Pancreas (tissue), 10 donors: ENCODE measurements around the gene TTLL6. TPM values are rescaled to one million over a fixed set of nuclear protein-coding genes. Genes with fewer than 3 reads are reported as not detected.

Source experiments
- ATAC-seq, 4 donors: fragments of 200-7000 bp; cut with Tn5 transposase; one replicate each; pipeline versions ENCODE4 v1.8.0 to v1.9.1; 2020; ENCODE audit warnings: mild to moderate bottlenecking in 4 of 4, moderate library complexity in 4 of 4
- DNase-seq, 6 donors: peaks; one replicate each; pipeline ENCODE4 v3.0.0-alpha.2; 2020
- FAIRE-seq: peaks from 2 replicates; lab custom pipeline; 2012; peaks lifted over from hg19 to GRCh38; lab: Jason Lieb, UNC
- H3K27ac ChIP-seq, 4 donors: fragments of 200-600 bp; sonication (generic); 1 replicate in 3 of 4; 2 replicates in 1 of 4; pipeline versions ENCODE4 v1.5.0 to v1.8.0; 2020
- H3K27me3 ChIP-seq, 4 donors: fragments of 200-600 bp; one replicate each; pipeline ENCODE4 v1.8.0; 2021
- H3K36me3 ChIP-seq, 3 donors: fragments of 200-600 bp; sonication (generic) in 1 of 3; one replicate each; pipeline versions ENCODE4 v1.5.0 to v1.8.0; 2020 to 2021
- H3K4me1 ChIP-seq, 3 donors: fragments of 200-600 bp; one replicate each; pipeline ENCODE4 v1.8.0; 2021
- H3K4me3 ChIP-seq, 4 donors: fragments of 200-600 bp; sonication (generic) in 2 of 4; one replicate each; pipeline versions ENCODE4 v1.5.0 to v1.8.0; 2020 to 2021
- H3K9me3 ChIP-seq, 4 donors: fragments of 200-600 bp; one replicate each; pipeline ENCODE4 v1.8.0; 2021
- CTCF ChIP-seq, 4 donors: fragments of 200-600 bp; sonication (generic) in 3 of 4; IDR thresholded peaks; one replicate each; pipeline versions ENCODE4 v1.5.0 to v1.8.0; 2021; ENCODE audit warnings: antibody characterized with exemption in 4 of 4
- WGBS, 2 donors: extraction: QIAGEN DNeasy Blood & Tissue Kit; methylation state at CpG; one replicate each; pipeline ENCODE4 v1.1.7; 2013; 5-methylcytosine and 5-hydroxymethylcytosine counted together
- intact Hi-C, 3 donors: fragments of 100-400 bp; cut with DNase I; formaldehyde crosslinking; loops; one replicate each; pipeline versions ENCODE4 v1.11.1 to v1.14.2; 2022
- polyA plus RNA-seq, 2 donors: library from polyadenylated mRNA; stranded (reverse); fragments of 200-250 nt; gene quantifications; one replicate each; pipeline ENCODE4 v1.2.3, GENCODE V29; 2013
- total RNA-seq, 6 donors: library from RNA; stranded (reverse); fragmentation: NEBNext Ultra II Directional in 4 of 6; extraction: Animal tissue kit (Norgen Biotek cat#: 25700) in 4 of 6; gene quantifications; one replicate each; pipeline versions ENCODE4 v1.2.1 to v1.2.4, GENCODE V29; 2021 to 2023
- donor health status: healthy with polysubstance abuse.
- donor health status: DM: no; HTN: no; CAD: no; lungs with moderate emphysema.
- donor health status: DM: no; HTN: no; CAD: no.
- donor health status: control.
- donor health status: control.
- donor health status: Bipolar disorder and iron deficiency.
- donor health status: DM: yes; HTN: yes; CAD: no.
- donor health status: DM: no; HTN: no; CAD: no.
- donor health status: DM: no; HTN: no; CAD: no.
- donor health status: DM: yes; HTN: yes; CAD: no.

Gene TTLL6
- total and polyA plus RNA-seq, 8 donors = 0.40 to 6.0 (median 0.77) TPM

GRCh38 chr17:48749621-48750553, 67.1 kb downstream of the TTLL6 start:
- DNase-seq = no peak
- no peak for FAIRE-seq
- no peak overlapping the region for H3K4me3 ChIP-seq
- no peaks in the 10 kb centered on the region for H3K36me3 ChIP-seq
- no peak overlapping the region for H3K27ac ChIP-seq
- TF ChIP-seq CTCF (IDR thresholded peaks at IDR 0.05) = no peak
- peaks cover 16 to 82% (median 39%) of the 10 kb centered on the region in 4 donors for H3K27me3 ChIP-seq
- H3K4me1 ChIP-seq = no peaks in the 10 kb centered on the region
- 7 to 8% methylated on average over 32 of the region's 32 CpGs for WGBS, 2 donors
- no peaks in the 10 kb centered on the region for H3K9me3 ChIP-seq
- ATAC-seq = no peak
- intact Hi-C loops = no loop called here

DNA sequence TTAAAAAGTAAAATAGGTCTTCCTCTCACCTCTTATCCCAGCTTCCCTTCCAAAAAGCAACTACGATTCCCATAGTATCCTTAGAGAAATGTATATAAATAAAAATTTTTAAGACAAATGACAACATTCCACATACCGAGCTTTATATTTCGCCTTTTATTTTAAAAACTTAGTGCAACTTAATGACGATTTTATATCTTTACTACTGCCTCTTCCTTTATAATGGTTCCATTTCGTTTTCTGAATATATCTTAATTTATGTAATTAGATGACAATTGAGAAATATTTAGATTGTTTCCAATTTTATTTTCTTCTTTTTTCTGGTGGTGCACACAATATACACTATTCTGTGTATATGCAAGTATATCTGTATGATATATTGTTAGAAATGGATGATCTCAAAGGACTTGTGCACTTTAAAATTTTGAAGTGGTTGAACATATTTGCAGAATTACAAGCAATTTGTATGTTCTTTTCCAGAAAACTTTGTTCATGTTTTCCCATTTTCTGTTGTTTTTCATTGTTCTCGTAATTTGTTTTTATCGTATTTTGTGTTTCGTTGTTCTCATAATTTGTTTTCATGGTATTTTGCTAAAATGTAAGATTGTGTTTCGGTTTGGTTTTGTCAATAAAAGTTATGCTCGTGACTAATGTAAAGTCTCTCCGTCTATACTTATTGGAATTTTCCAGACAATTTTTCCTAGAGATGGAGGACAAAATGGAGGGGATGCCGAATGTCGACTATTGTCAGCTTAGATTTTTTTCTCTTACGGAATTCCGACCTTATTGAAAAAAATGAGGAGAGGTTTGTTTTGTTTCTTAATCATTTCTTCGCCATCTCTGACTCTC, 68.1 kb downstream of the TTLL6 start:
- Histone ChIP-seq H3K27me3 (peaks cover 14 to 81% (median 38%) of the 10 kb centered on the region in 4 donors), H3K27ac (no peak overlapping the region), H3K4me1 (no peaks in the 10 kb centered on the region), H3K9me3 (no peaks in the 10 kb centered on the region), H3K4me3 (no peak overlapping the region), H3K36me3 (no peaks in the 10 kb centered on the region)
- FAIRE-seq (peak; percentile 91), ATAC-seq (no peak), DNase-seq (no peak)
- no peak for TF ChIP-seq CTCF (IDR thresholded peaks at IDR 0.05)
- intact Hi-C loops = no loop called here
- WGBS, 2 donors = 20 to 27% methylated on average over 16 of the region's 16 CpGs

- intact Hi-C loops = no loop called here
- 8 to 11% methylated on average over 52 to 53 of the region's 53 CpGs for WGBS, 2 donors
- H3K27ac ChIP-seq = no peak overlapping the region
- DNase-seq = no peak
- no peaks in the 10 kb centered on the region for H3K9me3 ChIP-seq
- H3K4me3 ChIP-seq = no peak overlapping the region
- H3K36me3 ChIP-seq = no peaks in the 10 kb centered on the region
- no peaks in the 10 kb centered on the region for H3K4me1 ChIP-seq
- FAIRE-seq = no peak
- H3K27me3 ChIP-seq = peaks cover 14 to 85% (median 36%) of the 10 kb centered on the region in 4 donors
- TF ChIP-seq CTCF (IDR thresholded peaks at IDR 0.05) = no peak
- no peak for ATAC-seq
Observed at GRCh38 chr17:48747445-48748363, 69.3 kb downstream of the TTLL6 start.

DNA sequence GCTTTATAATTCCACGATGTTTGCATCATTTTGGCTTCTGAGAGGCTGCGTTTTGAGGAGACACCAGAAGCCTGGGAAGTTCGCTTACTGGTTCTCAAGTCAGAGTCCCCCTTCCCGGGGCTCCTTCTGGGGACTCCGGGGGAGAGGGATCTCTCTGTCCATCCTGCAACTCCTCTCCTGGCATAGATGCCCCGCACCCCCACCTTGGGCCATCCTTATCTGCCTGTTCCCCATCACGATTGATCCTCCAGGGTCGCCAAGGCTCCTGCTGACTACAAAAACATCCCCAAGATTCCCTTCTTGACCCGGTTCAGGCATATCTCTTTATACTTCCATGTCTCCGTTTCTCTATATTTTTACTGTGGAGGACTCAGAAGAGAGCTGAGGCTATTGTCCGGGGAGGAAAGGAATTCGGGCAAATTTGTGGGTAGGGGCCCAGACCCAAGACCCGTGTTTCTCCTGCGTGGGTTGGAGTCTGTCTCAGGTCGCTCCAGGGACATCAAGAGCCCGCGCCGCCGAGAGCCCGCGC, 70.0 kb downstream of the TTLL6 start:
- no peak for TF ChIP-seq CTCF (IDR thresholded peaks at IDR 0.05)
- H3K36me3 ChIP-seq = no peaks in the 10 kb centered on the region
- no peaks in the 10 kb centered on the region for H3K4me1 ChIP-seq
- WGBS, 2 donors = 5 to 6% methylated on average over 21 of the region's 21 CpGs
- H3K27me3 ChIP-seq = peaks cover 14 to 79% (median 34%) of the 10 kb centered on the region in 4 donors
- DNase-seq = no peak
- ATAC-seq = no peak
- intact Hi-C loops = no loop called here
- H3K27ac ChIP-seq = no peak overlapping the region
- H3K9me3 ChIP-seq = no peaks in the 10 kb centered on the region
- no peak for FAIRE-seq
- H3K4me3 ChIP-seq = no peak overlapping the region
